ENCODE results near the gene KRTAP5-2. TPM values are rescaled to one million over a fixed set of nuclear protein-coding genes. Genes with fewer than 3 reads are reported as not detected.

Gene KRTAP5-2
- total RNA-seq, 4 donors from 2014 or later, result not detected

DNA sequence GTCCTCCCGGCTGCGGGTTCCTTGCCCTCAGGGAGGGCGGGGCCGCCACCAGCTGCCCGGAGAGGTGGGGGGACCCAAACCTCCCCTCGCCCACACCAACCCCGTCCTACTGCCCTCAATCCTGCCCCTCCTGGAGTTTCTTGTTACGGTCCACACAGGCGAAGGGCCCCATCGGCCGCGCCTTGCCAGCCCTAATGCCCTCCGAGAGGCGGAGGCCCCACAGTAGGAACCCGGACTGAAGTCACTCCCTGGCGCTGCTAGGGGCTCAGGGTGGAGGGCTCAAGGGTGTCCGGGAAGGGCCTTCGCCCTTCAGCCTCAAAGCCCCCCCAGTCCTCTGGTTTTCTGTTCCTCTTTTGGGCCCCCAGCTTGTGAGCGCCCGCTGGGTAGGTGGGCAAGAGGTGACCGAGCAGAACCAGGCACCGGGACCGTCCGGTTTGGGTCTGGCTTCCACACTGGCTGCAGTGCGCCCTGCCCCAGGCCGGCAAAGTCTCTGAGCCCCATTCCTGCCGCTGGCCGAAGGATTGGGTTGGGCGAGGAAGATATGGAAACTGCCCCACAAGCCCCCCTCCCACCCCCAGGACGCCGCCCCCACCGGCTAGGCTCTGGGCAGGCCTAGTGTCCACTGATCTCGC, 50.5 kb downstream of the KRTAP5-2 start:
- H3K27me3 ChIP-seq, result peaks cover 50% of the 10 kb centered on the region
- WGBS, 2 donors (ENCODE audit: low coverage in 1 of 2), result 20% methylated on average over 1 of the region's 33 CpGs; no CpG with 5 or more reads in 1 of the 2 donors

More for the DNA sequence above, 50.5 kb downstream of the KRTAP5-2 start:
- Histone ChIP-seq H3K9me3 (no peaks in the 10 kb centered on the region), H3K4me3 (peak overlapping the region in 1 of 2 donors; percentile 50), H3K4me1 (peaks cover 0 to 41% (median 24%) of the 10 kb centered on the region in 3 donors), H3K27ac (peak overlapping the region in 3 of 4 donors; percentile 80 to 85 (median 83)), H3K36me3 (no peaks in the 10 kb centered on the region)
- TF ChIP-seq POLR2A (IDR thresholded peaks at IDR 0.05) (no peak), CTCF (IDR thresholded peaks at IDR 0.05) (no peak), POLR2AphosphoS5 (IDR thresholded peaks at IDR 0.05) (no peak), EP300 (IDR thresholded peaks at IDR 0.05) (no peak)
- ATAC-seq, result peak; percentile 2

Other genes with a start within 250 kb of the KRTAP5-2 start
- 1 to 10 TPM; 1.4 to 8.6 (median 2.0) TPM for gene BRSK2, start 208.4 kb downstream of the KRTAP5-2 start, total RNA-seq
- gene MOB2, start 111.5 kb downstream of the KRTAP5-2 start, total RNA-seq, result 100 to 1,000 TPM in 2 of 4 donors, 10 to 100 TPM in 2; 59.6 to 103 (median 87.8) TPM
- 1 to 10 TPM; 3.3 to 7.8 (median 4.9) TPM for gene DUSP8, start 26.0 kb downstream of the KRTAP5-2 start, total RNA-seq
- gene KRTAP5-1, start 13.0 kb downstream of the KRTAP5-2 start, total RNA-seq, result not detected
- not detected for gene KRTAP5-3, start 10.2 kb upstream of the KRTAP5-2 start, total RNA-seq
- gene KRTAP5-4, start 23.8 kb upstream of the KRTAP5-2 start, total RNA-seq, result not detected
- gene KRTAP5-5, start 31.5 kb upstream of the KRTAP5-2 start, total RNA-seq, result not detected
- gene KRTAP5-6, start 98.9 kb upstream of the KRTAP5-2 start, total RNA-seq, result not detected
- under 1 TPM in 3 of 4 donors, not detected in 1; 0.13 to 0.85 (median 0.31) TPM for gene IFITM10, start 152.3 kb upstream of the KRTAP5-2 start, total RNA-seq
- 100 to 1,000 TPM; 182 to 290 (median 238) TPM for gene CTSD, start 165.6 kb upstream of the KRTAP5-2 start, total RNA-seq
- 1 to 10 TPM in 1 of 4 donors, not detected in 3; 2.2 TPM for gene SYT8, start 236.7 kb upstream of the KRTAP5-2 start, total RNA-seq
- 1 to 10 TPM in 1 of 4 donors, not detected in 3; 1.0 TPM for gene TNNI2, start 240.7 kb upstream of the KRTAP5-2 start, total RNA-seq